Pulmonary artery endothelial cell (primary cell): ENCODE results near the gene STX16. TPM values are rescaled to one million over a fixed set of nuclear protein-coding genes. Genes with fewer than 3 reads are reported as not detected.

ENCODE experiments used
- DNase-seq: peaks from one replicate; pipeline ENCODE4 v3.0.0-alpha.2; 2011; ENCODE audit warnings: low read depth, low spot score
- total RNA-seq: library from RNA; depleted of rRNA; stranded (reverse); fragments of >200 nt; gene quantifications from 2 replicates; pipeline ENCODE4 v1.2.3, GENCODE V29; 2014

STX16 gene
- total RNA-seq, 1 donor from 2014 or later, result 45.6 TPM

- DNase-seq, result no peak
Observed at GRCh38 chr20:58709703-58710039, 58.6 kb downstream of the STX16 start.

- DNase-seq, result no peak
Observed at GRCh38 chr20:58710481-58711265, 59.6 kb downstream of the STX16 start.

GRCh38 chr20:58711266-58712051 is 60.4 kb downstream of the STX16 start:
- no peak for DNase-seq

- DNase-seq, result no peak
Observed at GRCh38 chr20:58712151-58712791, 61.2 kb downstream of the STX16 start.

- DNase-seq, result no peak
Observed at GRCh38 chr20:58712806-58713731, 62.0 kb downstream of the STX16 start.

GRCh38 chr20:58713801-58714339 is 62.8 kb downstream of the STX16 start:
- DNase-seq, result no peak

GRCh38 chr20:58714340-58714922 is 63.3 kb downstream of the STX16 start:
- DNase-seq, result no peak

- no peak for DNase-seq
Observed at GRCh38 chr20:58714923-58715351, 63.9 kb downstream of the STX16 start.

GRCh38 chr20:58715391-58715800 is 64.3 kb downstream of the STX16 start:
- no peak for DNase-seq

- no peak for DNase-seq
Observed at GRCh38 chr20:58715801-58716475, 64.9 kb downstream of the STX16 start.

- no peak for DNase-seq
Observed at GRCh38 chr20:58716476-58717277, 65.6 kb downstream of the STX16 start.

GRCh38 chr20:58717278-58718091 is 66.4 kb downstream of the STX16 start:
- DNase-seq, result no peak

GRCh38 chr20:58718121-58718563 is 67.1 kb downstream of the STX16 start:
- no peak for DNase-seq

GRCh38 chr20:58718729-58719128 is 67.6 kb downstream of the STX16 start:
- DNase-seq, result no peak

- no peak for DNase-seq
Observed at GRCh38 chr20:58719258-58719657, 68.2 kb downstream of the STX16 start.

- DNase-seq, result no peak
Observed at GRCh38 chr20:58719971-58720371, 68.9 kb downstream of the STX16 start.

GRCh38 chr20:58720890-58721289 is 69.8 kb downstream of the STX16 start:
- no peak for DNase-seq
